HT1080 (cell line): ENCODE measurements around the gene RRAGB. TPM values are rescaled to one million over a fixed set of nuclear protein-coding genes. Genes with fewer than 3 reads are reported as not detected.
A peak's percentile ranks its signal among the peaks of the same experiment; 100 is the strongest.
"Not testable (repeated sequence)": the region's sequence is repeated elsewhere in the genome, so short reads cannot be mapped to it uniquely, and the experiment has no call there.

ENCODE experiments used
- DNase-seq: peaks from one replicate; pipeline ENCODE4 v3.0.0-alpha.2; 2015; ENCODE audit warnings: low read depth
- total RNA-seq: library from RNA; depleted of rRNA; stranded (reverse); fragments of >200 nt; shearing (Covaris generic); gene quantifications from 2 replicates; pipeline ENCODE4 v1.2.3, GENCODE V29; 2014; rRNA removed

Gene RRAGB
- total RNA-seq, 1 experiment from 2014 or later: 6.0 TPM

- DNase-seq: no peak
These were observed 49.6 kb downstream of the RRAGB start for GRCh38 chrX:55767100-55767499.

GRCh38 chrX:55774419-55774818 lies 56.9 kb downstream of the RRAGB start:
- not testable (repeated sequence) for DNase-seq

GRCh38 chrX:55777596-55777995 lies 60.0 kb downstream of the RRAGB start:
- DNase-seq: no peak

- DNase-seq: no peak
These were observed 60.8 kb downstream of the RRAGB start for GRCh38 chrX:55778322-55778721.

- DNase-seq: peak; percentile 27
These were observed 66.2 kb downstream of the RRAGB start for GRCh38 chrX:55783723-55784122.

GRCh38 chrX:55787063-55787462 lies 69.5 kb downstream of the RRAGB start:
- DNase-seq: no peak

GRCh38 chrX:55787727-55788126 lies 70.2 kb downstream of the RRAGB start:
- no peak for DNase-seq

GRCh38 chrX:55794405-55794804 lies 76.9 kb downstream of the RRAGB start:
- no peak for DNase-seq

GRCh38 chrX:55796496-55796895 lies 78.9 kb downstream of the RRAGB start:
- DNase-seq: no peak

- no peak for DNase-seq
These were observed 84.3 kb downstream of the RRAGB start for GRCh38 chrX:55801811-55802210.

Other genes with a start within 250 kb of the RRAGB start
- 0.57 and 0.58 TPM in 2 replicates for gene USP51, start 227.9 kb upstream of the RRAGB start, total RNA-seq
- 16.4 and 18.0 TPM in 2 replicates for gene FOXR2, start 94.3 kb upstream of the RRAGB start, total RNA-seq